GM12878 (cell line): ENCODE measurements around the gene PTPRD. TPM values are rescaled to one million over a fixed set of nuclear protein-coding genes. Genes with fewer than 3 reads are reported as not detected.

ENCODE experiments used
- ATAC-seq: fragments of 200-7000 bp; cut with Tn5 transposase; 3 replicates; pipeline ENCODE4 v1.9.1; 2020; ENCODE audit warnings: mild to moderate bottlenecking, moderate library complexity
- BruUV-seq: library from RNA; stranded (reverse); fragments of 400-500 nt; replicated peaks from 2 replicates; lab custom pipeline; 2021; lab: Mats Ljungman, UMichigan
- CTCF ChIA-PET: fragments of 300-600 bp; sonication (Branson Sonifier 250); formaldehyde crosslinking; extraction: SDS; loops from one replicate; lab custom pipeline; 2021; ENCODE audit warnings: inconsistent platforms; lab: Yijun Ruan, JAX
- POLR2A ChIA-PET: fragments of 350-600 bp; formaldehyde crosslinking; extraction: SDS; loops from one replicate; lab custom pipeline; 2021; ENCODE audit warnings: inconsistent platforms; lab: Charles Lee
- RAD21 ChIA-PET: fragments of 300-600 bp; sonication (Branson Sonifier 250); formaldehyde crosslinking; loops from one replicate; lab custom pipeline; 2023; ENCODE audit warnings: antibody characterized with exemption; ENCODE audit not compliant: unreplicated experiment; lab: Charles Lee
- SMC1A ChIA-PET: fragments of 300-600 bp; sonication (Branson Sonifier 250); formaldehyde crosslinking; loops from one replicate; lab custom pipeline; 2023; ENCODE audit not compliant: unreplicated experiment, uncharacterized antibody; lab: Charles Lee
- DNase-seq: peaks from one replicate; pipeline ENCODE4 v3.0.0-alpha.2; 2011; ENCODE audit warnings: low read depth, low spot score
- FAIRE-seq: peaks from 3 replicates; lab custom pipeline; 2011; peaks lifted over from hg19 to GRCh38; lab: Jason Lieb, UNC
- H2AFZ ChIP-seq: 2 replicates; pipeline ENCODE4 v1.6.0; 2011; ENCODE audit warnings: low read depth, low read length, control low read depth; ENCODE audit not compliant: control insufficient read depth
- H3K27ac ChIP-seq: 2 replicates; pipeline ENCODE4 v1.5.1; 2011; ENCODE audit warnings: control low read depth; ENCODE audit not compliant: control insufficient read depth, insufficient read depth
- H3K27me3 ChIP-seq, 2 experiments: replicated peaks in 1 of 2; 2 replicates each; pipeline versions ENCODE4 v1.6.0 to v1.6.1; 2011; ENCODE audit warnings: low read length in 1 of 2; ENCODE audit not compliant: control insufficient read depth in 2 of 2, insufficient read depth in 2 of 2
- H3K36me3 ChIP-seq, 2 experiments: 2 replicates each; pipeline ENCODE4 v1.5.1; 2011; ENCODE audit warnings: low read length in 1 of 2; ENCODE audit not compliant: control insufficient read depth in 2 of 2, insufficient read depth in 2 of 2
- H3K4me1 ChIP-seq: 2 replicates; pipeline ENCODE4 v1.6.1; 2011; ENCODE audit warnings: mild to moderate bottlenecking, low read length, moderate library complexity, mixed read lengths; ENCODE audit not compliant: control insufficient read depth, insufficient read depth
- H3K4me2 ChIP-seq: 2 replicates; pipeline ENCODE4 v1.6.0; 2011; ENCODE audit warnings: control low read depth; ENCODE audit not compliant: control insufficient read depth, insufficient read depth
- H3K4me3 ChIP-seq: fragments of 200-600 bp; sonication (generic); 2 replicates; pipeline ENCODE4 v1.5.1; 2016
- H3K79me2 ChIP-seq: 2 replicates; pipeline ENCODE4 v1.6.0; 2011; ENCODE audit warnings: low read length; ENCODE audit not compliant: control insufficient read depth, insufficient read depth
- H3K9ac ChIP-seq: 2 replicates; pipeline ENCODE4 v1.8.0; 2011; ENCODE audit warnings: low read length, control low read depth, mixed read lengths; ENCODE audit not compliant: control insufficient read depth, insufficient read depth
- H3K9me3 ChIP-seq: replicated peaks from 3 replicates; pipeline ENCODE4 v1.5.1; 2011; ENCODE audit warnings: mild to moderate bottlenecking, low read length; ENCODE audit not compliant: control insufficient read depth, insufficient read depth
- H4K20me1 ChIP-seq: 2 replicates; pipeline ENCODE4 v1.6.0; 2011; ENCODE audit not compliant: control insufficient read depth, insufficient read depth
- BRCA1 ChIP-seq: IDR thresholded peaks from 2 replicates; pipeline ENCODE4 v1.6.1; 2011; ENCODE audit warnings: low read depth, low read length, improper control_type of control experiment
- E2F4 ChIP-seq: IDR thresholded peaks from 2 replicates; pipeline ENCODE4 v1.6.1; 2012; ENCODE audit warnings: low read depth, low read length, improper control_type of control experiment
- KDM1A ChIP-seq: fragments of 200-600 bp; sonication (generic); IDR thresholded peaks from 2 replicates; pipeline ENCODE4 v1.6.1; 2016; ENCODE audit warnings: borderline replicate concordance
- MAX ChIP-seq: IDR thresholded peaks from 2 replicates; pipeline ENCODE4 v1.6.1; 2012; ENCODE audit warnings: low read depth, low read length, improper control_type of control experiment
- MEF2A ChIP-seq: IDR thresholded peaks from 2 replicates; pipeline ENCODE4 v1.6.1; 2011; ENCODE audit warnings: low read depth, mild to moderate bottlenecking, low read length, moderate library complexity; ENCODE audit not compliant: insufficient read depth
- MTA3 ChIP-seq: IDR thresholded peaks from 2 replicates; pipeline ENCODE4 v1.6.1; 2012; ENCODE audit warnings: low read length, inconsistent platforms, borderline replicate concordance
- NBN ChIP-seq: fragments of 450-650 bp; IDR thresholded peaks from 2 replicates; pipeline ENCODE4 v1.6.1; 2016
- POLR2AphosphoS2 ChIP-seq: IDR thresholded peaks from 2 replicates; pipeline ENCODE4 v1.6.1; 2011; ENCODE audit warnings: low read depth, mild to moderate bottlenecking, low read length, improper control_type of control experiment, moderate library complexity
- REST ChIP-seq: IDR thresholded peaks from 2 replicates; pipeline ENCODE4 v1.6.1; 2012; ENCODE audit warnings: mild to moderate bottlenecking, low read depth, low read length
- STAT3 ChIP-seq: IDR thresholded peaks from 2 replicates; pipeline ENCODE4 v1.6.1; 2011; ENCODE audit warnings: low read depth, low read length, improper control_type of control experiment
- USF1 ChIP-seq: IDR thresholded peaks from 2 replicates; pipeline ENCODE4 v1.6.1; 2011; ENCODE audit warnings: borderline replicate concordance, low read depth, mild to moderate bottlenecking, moderate library complexity, mixed read lengths, low read length; ENCODE audit not compliant: insufficient read depth; ENCODE audit errors: extremely low read length
- WGBS: methylation state at CpG from one replicate; pipeline ENCODE4 v1.1.6; 2016; ENCODE audit warnings: low lambda C conversion rate; ENCODE audit not compliant: insufficient replicate concordance, insufficient coverage; ENCODE audit errors: missing lambda C conversion rate; 5-methylcytosine and 5-hydroxymethylcytosine counted together
- in situ Hi-C: fragments of 300-500 bp; cut with MboI; formaldehyde crosslinking; loops from 9 replicates; pipeline ENCODE4 v1.14.3; 2018; ENCODE audit warnings: mixed read lengths
- intact Hi-C: fragments of 100-400 bp; cut with micrococcal nuclease; formaldehyde crosslinking; loops from one replicate; pipeline ENCODE4 v1.14.2; 2022; ENCODE audit not compliant: unreplicated experiment
- polyA plus RNA-seq, 11 experiments: library from polyadenylated mRNA; depleted of rRNA in 4 of 11; unstranded in 6 of 11; stranded (reverse) in 5 of 11; fragments of >200 nt; fragmentation: Nextera tagmentation in 4 of 11; fragmentation: Illumina TruSeq in 1 of 11; extraction: Ambion mirVana in 4 of 11; extraction: Trizol in 1 of 11; gene quantifications; 1 replicate in 1 of 11; 2 replicates in 10 of 11; pipeline versions ENCODE4 v1.2.1 to v1.2.3, GENCODE V29; 2011 to 2016; ENCODE audit warnings: inconsistent platforms in 2 of 11, missing spikeins in 2 of 11, low read depth in 1 of 11
- total RNA-seq, 4 experiments: library from RNA; depleted of rRNA in 3 of 4; stranded (reverse); fragments of >200 nt in 3 of 4; fragmentation: Illumina TruSeq in 1 of 4; extraction: Trizol in 1 of 4; gene quantifications; 2 replicates each; pipeline versions ENCODE4 v1.2.1 to v1.2.3, GENCODE V29; 2013 to 2021

Gene PTPRD
- total and polyA plus RNA-seq, 10 of the 15 experiments (the other 5 are each of a cell fraction or from before 2014, with no cell fraction given): under 0.01 to 0.05 (median 0.01) TPM; not detected in 7

GRCh38 chr9:8868632-8869031 lies 1744.2 kb downstream of the PTPRD start:
- H3K27me3 ChIP-seq: no peaks in the 10 kb centered on the region; a peak in 1 of 4 replicates
- H3K9ac ChIP-seq: no peak overlapping the region
- ATAC-seq (no peak), DNase-seq (no peak), FAIRE-seq (no peak)
- ChIA-PET CTCF (interaction anchor here (0.7 kb wide), 1 partner anchor 921 kb away, joined by 3 read pairs; no protein-coding TSS in a partner anchor), POLR2A (no interaction called here), SMC1A (no interaction called here), RAD21 (no interaction called here)
- H3K4me3 ChIP-seq: no peak overlapping the region
- no peaks in the 10 kb centered on the region for H4K20me1 ChIP-seq
- TF ChIP-seq USF1 (no peak), BRCA1 (no peak), MTA3 (no peak), STAT3 (no peak), MAX (no peak), NBN (no peak)
- H3K4me2 ChIP-seq: no peak overlapping the region
- BruUV-seq: no TSS peak
- no peaks in the 10 kb centered on the region for H3K79me2 ChIP-seq
- H3K4me1 ChIP-seq: no peaks in the 10 kb centered on the region
- intact Hi-C loops: no loop called here
- no peak overlapping the region for H3K27ac ChIP-seq
- WGBS: 42% methylated on average over 1 of the region's 1 CpG
- in situ Hi-C loops: loop anchor here (25.0 kb wide), 1 partner anchor 1681 kb away; no protein-coding TSS in a partner anchor
- no peak overlapping the region for H2AFZ ChIP-seq
- no peaks in the 10 kb centered on the region for H3K36me3 ChIP-seq
- H3K9me3 ChIP-seq: no peaks in the 10 kb centered on the region

- Histone ChIP-seq H3K4me3 (no peak overlapping the region), H3K27me3 (no peaks in the 10 kb centered on the region; a peak in 1 of 4 replicates), H3K9ac (no peak overlapping the region), H3K9me3 (no peaks in the 10 kb centered on the region), H4K20me1 (no peaks in the 10 kb centered on the region), H3K4me2 (no peak overlapping the region), H3K27ac (no peak overlapping the region), H3K36me3 (no peaks in the 10 kb centered on the region), H3K79me2 (no peaks in the 10 kb centered on the region), H2AFZ (no peak overlapping the region), H3K4me1 (no peaks in the 10 kb centered on the region)
- intact Hi-C loops (no loop called here), in situ Hi-C loops (loop anchor here (25.0 kb wide), 1 partner anchor 1680 kb away; no protein-coding TSS in a partner anchor)
- CTCF ChIA-PET: no interaction called here
- ATAC-seq (no peak), DNase-seq (no peak), FAIRE-seq (no peak)
- 25% methylated on average over 1 of the region's 1 CpG for WGBS
- RAD21 ChIA-PET: no interaction called here
- SMC1A ChIA-PET: no interaction called here
- POLR2A ChIA-PET: no interaction called here
- BruUV-seq: no TSS peak
- no peak for TF ChIP-seq MEF2A
- TF ChIP-seq POLR2AphosphoS2: no peak
- TF ChIP-seq KDM1A: no peak
- no peak for TF ChIP-seq REST
- no peak for TF ChIP-seq E2F4
Observed at GRCh38 chr9:8867148-8867547, 1745.7 kb downstream of the PTPRD start.
